ENCODE results near the gene LIAS.

DNA sequence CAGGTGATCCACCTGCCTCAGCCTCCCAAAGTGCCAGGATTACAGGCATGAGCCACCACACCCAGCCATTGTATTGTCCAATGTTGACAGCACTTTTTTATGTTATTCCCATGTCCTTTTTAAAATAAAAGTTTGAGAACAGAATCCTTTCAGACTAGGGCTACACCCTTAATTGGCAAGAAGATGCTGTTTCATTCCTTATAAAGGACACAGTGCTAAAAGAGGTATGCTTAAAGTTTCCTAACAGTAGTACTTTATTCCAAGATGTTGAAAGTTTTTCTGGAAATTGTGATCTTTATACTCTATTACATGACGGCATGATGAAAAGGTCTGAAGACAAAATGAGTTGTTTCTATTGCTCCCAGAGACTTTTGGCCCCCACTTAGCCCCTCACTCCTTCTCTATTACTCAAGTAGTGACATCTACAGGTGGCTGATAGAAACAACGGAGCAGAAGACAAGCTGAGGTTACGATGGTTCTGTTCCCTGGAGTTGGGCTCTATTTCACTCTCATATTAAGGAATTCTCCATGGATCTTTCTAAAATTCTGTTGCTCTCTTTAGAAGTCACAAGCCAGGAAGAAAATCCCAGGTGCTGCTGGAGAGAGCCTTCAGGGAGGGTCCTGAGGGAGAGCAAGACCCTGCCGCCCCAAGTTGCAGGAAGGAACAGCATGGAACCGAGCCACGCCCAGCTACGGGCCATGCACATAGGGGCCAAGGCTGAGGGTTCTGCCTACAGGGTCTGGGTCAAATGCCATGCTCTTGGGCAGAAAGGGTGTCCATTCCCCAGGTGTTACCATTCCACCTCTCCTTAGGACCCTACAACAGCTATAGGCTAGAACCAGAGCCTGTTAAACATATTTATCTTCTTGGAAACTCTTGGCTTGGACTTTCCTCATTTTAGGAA is 22.9 kb upstream of the LIAS start:
- TF ChIP-seq, protein P1, sequence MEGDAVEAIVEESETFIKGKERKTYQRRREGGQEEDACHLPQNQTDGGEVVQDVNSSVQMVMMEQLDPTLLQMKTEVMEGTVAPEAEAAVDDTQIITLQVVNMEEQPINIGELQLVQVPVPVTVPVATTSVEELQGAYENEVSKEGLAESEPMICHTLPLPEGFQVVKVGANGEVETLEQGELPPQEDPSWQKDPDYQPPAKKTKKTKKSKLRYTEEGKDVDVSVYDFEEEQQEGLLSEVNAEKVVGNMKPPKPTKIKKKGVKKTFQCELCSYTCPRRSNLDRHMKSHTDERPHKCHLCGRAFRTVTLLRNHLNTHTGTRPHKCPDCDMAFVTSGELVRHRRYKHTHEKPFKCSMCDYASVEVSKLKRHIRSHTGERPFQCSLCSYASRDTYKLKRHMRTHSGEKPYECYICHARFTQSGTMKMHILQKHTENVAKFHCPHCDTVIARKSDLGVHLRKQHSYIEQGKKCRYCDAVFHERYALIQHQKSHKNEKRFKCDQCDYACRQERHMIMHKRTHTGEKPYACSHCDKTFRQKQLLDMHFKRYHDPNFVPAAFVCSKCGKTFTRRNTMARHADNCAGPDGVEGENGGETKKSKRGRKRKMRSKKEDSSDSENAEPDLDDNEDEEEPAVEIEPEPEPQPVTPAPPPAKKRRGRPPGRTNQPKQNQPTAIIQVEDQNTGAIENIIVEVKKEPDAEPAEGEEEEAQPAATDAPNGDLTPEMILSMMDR (conservative IDR thresholded peaks at IDR 0.05; ENCODE audit: low read length): peak; percentile 57
- no peak for TF ChIP-seq EZH2phosphoT487 (IDR thresholded peaks at IDR 0.05; ENCODE audit: borderline replicate concordance)
